HG02642 (cell line): ENCODE data around the gene MRPL3.

Source experiments
- ATAC-seq: cut with Tn5 transposase; IDR thresholded peaks from one replicate; pipeline ENCODE4 v1.9.1; 2021; ENCODE audit warnings: mild to moderate bottlenecking; ENCODE audit not compliant: unreplicated experiment, poor library complexity

Gene MRPL3

GRCh38 chr3:131502530-131503319 is at the start of gene MRPL3:
Gene MRPL3 (minus strand): TSS chr3:131502971. CDS start chr3:131502821, 150 bp downstream.
- peak; percentile 97 for ATAC-seq

- no peak for ATAC-seq
Observed at GRCh38 chr3:131551761-131552160, 49.0 kb upstream of the MRPL3 start.

- ATAC-seq = no peak
Observed at GRCh38 chr3:131550562-131551465, 48.0 kb upstream of the MRPL3 start.

GRCh38 chr3:131549340-131549739 is 46.6 kb upstream of the MRPL3 start:
- no peak for ATAC-seq

- no peak for ATAC-seq
Observed at GRCh38 chr3:131547585-131547984, 44.8 kb upstream of the MRPL3 start.

- ATAC-seq = no peak
Observed at GRCh38 chr3:131546441-131546840, 43.7 kb upstream of the MRPL3 start.

- no peak for ATAC-seq
Observed at GRCh38 chr3:131544557-131544956, 41.8 kb upstream of the MRPL3 start.

- no peak for ATAC-seq
Observed at GRCh38 chr3:131543714-131544113, 40.9 kb upstream of the MRPL3 start.

- ATAC-seq = no peak
Observed at GRCh38 chr3:131541288-131541687, 38.5 kb upstream of the MRPL3 start.

GRCh38 chr3:131540821-131541220 is 38.0 kb upstream of the MRPL3 start:
- ATAC-seq = no peak

- ATAC-seq = no peak
Observed at GRCh38 chr3:131540143-131540542, 37.4 kb upstream of the MRPL3 start.

- no peak for ATAC-seq
Observed at GRCh38 chr3:131538968-131539367, 36.2 kb upstream of the MRPL3 start.

- no peak for ATAC-seq
Observed at GRCh38 chr3:131537531-131537930, 34.8 kb upstream of the MRPL3 start.

- ATAC-seq = no peak
Observed at GRCh38 chr3:131535596-131535995, 32.8 kb upstream of the MRPL3 start.

- no peak for ATAC-seq
Observed at GRCh38 chr3:131535131-131535530, 32.4 kb upstream of the MRPL3 start.

GRCh38 chr3:131532645-131533044 is 29.9 kb upstream of the MRPL3 start:
- ATAC-seq = no peak

GRCh38 chr3:131530843-131531242 is 28.1 kb upstream of the MRPL3 start:
- no peak for ATAC-seq

- ATAC-seq = no peak
Observed at GRCh38 chr3:131530388-131530787, 27.6 kb upstream of the MRPL3 start.

GRCh38 chr3:131526801-131527347 is 24.1 kb upstream of the MRPL3 start:
- ATAC-seq = no peak

- no peak for ATAC-seq
Observed at GRCh38 chr3:131518680-131519079, 15.9 kb upstream of the MRPL3 start.

- no peak for ATAC-seq
Observed at GRCh38 chr3:131505421-131505820, 2.6 kb upstream of the MRPL3 start.
